NCI-H1694 (cell line): ENCODE results near the gene MAGI1.

Source experiments
- DNase-seq: peaks from one replicate; lab custom pipeline; 2025; lab: John Stamatoyannopoulos, UW

MAGI1 gene

DNA sequence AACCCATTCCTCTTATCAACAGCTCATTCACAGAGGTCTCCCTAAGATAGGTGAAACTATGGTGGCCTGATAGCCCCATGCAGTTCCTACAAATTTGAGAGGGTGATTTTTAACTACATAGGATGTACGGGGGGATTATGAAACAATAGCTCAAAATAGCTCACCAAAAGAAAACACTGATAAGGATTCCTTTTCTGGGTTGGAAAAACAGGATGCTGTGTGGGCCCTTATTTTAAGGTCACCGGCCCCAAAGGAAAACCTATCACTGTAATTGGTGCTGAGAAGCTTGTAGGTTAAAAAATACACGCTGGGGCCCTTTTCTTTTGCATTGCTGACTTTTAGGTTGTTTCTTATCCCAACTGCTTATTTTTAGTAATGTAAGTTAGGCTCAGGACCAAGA is 627.4 kb downstream of the MAGI1 start:
- DNase-seq: no peak

DNA sequence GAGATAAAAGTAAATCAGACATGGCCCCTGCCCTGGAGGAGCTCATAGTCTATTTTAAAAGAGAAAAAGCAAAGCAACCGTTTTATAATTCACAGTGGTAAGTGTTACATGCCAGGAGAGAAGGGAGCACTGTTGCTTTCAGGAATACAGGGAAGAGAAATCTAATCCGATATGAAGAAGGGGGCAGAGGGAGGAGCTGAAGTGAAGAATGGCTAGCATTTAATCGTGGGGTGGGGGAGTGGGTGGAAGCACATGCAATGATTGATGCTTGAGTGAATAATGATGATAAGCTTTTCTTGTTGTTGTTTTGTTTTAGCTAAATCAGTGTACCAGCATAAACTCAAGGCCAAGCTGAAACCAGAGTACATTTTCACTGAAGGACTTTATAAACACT is 629.5 kb downstream of the MAGI1 start:
- DNase-seq: no peak

DNA sequence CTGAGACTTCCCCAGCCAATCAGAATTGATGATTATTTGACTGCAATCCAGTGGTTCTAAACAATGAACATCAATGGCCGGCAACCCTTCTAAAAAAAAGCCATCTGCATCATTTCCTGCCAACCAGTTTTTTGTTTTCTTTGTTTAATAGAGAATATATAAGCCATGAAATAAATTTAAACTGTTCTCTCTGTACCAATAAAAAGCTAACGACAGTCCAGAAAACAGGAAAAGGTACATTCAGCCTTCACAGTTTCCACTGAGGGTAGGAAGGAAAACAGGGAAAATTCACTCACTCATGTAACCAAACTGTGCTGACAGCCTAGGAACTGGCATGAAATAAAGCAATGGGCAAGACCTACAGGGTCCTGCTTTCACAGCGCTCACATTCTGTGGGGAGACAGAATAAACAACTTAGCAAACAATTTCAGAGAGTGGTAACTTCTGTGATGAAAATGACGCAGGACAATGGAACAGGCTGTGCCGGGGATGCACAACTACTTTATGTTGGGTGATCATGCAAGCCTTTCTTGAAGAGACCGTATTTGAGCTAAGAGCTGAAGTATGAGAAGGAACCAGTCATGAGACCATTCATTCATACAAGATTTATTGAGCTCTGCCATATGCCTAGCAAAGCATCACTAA is 630.1 kb downstream of the MAGI1 start:
- DNase-seq: no peak

DNA sequence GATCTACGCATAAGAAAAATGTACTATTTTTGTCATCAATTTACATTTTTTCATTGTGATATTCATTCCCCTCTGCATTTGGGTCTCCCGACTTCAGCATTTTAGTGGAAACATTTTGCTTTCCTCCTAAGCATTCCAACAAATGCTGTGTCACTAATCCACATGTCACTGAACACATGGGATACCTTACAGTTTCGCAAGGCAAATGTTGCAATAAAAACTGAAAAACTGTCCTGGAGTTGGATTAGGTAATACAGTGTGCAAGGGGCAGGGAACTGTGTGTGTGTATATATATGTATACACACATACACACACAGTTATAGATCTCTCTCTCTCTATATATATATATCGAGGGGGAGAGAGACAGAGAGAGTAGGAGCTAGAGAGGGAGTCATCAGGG is 632.2 kb downstream of the MAGI1 start:
- DNase-seq: no peak

DNA sequence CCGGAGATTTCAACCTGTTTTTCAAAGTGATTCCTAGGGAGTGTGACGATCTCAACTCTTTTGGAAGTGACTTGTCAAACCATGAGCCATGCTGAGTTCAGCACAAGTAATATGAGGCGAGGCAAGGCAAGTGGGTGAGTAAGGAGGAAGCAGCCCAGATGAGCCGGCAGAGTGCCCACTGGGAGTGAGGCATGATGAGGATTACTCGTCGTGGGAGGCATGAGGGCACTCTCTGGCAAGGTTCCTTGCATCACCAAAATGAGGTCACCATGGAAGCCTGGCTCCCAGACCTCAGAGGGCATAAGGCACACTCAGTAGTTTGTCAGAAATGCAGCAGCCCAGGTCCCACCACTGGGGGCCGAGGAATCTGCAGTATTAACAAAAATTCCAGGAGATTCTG is 636.1 kb downstream of the MAGI1 start:
- no peak for DNase-seq

DNA sequence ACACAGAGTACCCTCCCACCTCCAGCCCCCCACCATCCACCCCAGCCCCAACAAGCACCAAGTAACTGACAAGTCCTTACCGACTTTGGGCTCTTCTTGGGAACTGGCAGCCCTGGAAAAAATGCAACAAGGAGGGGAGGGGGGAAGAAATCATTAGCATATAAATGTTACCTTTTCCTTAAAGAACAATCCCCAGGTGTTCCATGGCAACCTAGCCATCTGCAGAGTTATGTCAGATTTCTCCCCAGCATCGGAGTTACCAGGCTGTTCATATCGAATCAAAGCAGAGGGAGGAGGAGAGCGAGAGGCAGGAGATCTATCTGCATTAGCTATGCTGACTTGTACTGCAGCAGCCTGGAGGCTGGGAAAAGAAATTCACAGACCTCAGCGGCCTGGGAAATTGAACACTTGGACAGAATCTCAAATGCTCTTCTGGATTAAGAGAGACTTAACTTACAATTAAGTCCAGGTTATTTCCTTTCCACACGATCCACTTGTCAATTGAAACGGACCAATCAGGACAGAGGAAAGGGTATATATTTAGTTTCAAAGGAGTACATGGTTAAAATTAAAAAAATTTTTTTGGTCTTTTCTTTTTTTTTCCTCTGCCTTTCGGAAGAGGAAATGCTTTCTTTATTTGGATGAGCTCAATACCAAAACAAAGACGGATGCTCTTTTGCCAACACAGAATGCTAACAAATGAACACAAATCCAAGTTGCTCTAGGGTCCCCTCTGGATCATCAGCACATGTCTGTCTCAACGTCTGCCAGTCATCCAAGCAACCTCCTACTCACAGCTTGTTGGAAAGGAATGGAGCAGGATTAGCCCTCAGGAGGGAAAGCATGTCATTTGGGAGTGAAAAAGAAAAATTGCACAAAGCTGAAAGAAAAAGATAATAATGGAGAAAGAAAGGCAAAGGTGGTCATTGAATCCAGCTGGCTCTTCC is 637.1 kb downstream of the MAGI1 start:
- DNase-seq: no peak

DNA sequence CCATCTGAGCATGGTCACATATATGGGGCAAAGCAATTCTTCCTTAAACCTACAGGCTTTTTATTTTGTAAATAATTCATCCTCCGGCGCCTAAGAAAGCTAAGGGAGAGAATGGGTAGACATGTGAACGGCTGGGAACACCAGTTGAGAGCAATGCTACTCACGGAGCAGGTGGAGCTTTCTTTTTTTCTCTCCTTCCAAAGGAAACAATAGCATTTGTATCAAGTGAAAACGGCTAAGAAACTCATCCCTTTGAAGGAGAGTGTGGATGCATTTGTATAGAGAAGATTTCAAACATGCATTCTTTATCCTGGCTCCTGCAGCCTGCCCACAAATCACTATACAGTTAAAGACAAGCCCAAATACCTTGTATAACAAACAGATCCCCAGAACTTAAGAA is 637.8 kb downstream of the MAGI1 start:
- no peak for DNase-seq

DNA sequence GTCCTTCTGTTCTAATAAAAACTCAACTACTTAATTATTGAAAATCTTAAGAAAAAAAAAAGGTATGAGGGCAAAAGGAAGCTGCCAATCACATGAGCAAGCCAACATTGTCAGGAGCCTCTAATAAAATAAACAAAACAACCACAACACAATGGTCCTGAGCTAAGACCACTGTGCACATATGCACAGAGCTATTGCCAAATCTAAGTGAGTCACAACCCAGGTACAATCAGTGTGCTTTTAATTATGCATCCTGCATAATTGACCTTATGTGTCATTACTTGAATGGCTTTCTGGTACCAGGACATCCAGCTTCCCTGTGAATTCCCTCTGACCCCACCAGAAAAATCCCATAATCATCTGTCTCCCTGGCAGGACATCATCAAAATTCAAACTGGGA is 639.8 kb downstream of the MAGI1 start:
- no peak for DNase-seq

DNA sequence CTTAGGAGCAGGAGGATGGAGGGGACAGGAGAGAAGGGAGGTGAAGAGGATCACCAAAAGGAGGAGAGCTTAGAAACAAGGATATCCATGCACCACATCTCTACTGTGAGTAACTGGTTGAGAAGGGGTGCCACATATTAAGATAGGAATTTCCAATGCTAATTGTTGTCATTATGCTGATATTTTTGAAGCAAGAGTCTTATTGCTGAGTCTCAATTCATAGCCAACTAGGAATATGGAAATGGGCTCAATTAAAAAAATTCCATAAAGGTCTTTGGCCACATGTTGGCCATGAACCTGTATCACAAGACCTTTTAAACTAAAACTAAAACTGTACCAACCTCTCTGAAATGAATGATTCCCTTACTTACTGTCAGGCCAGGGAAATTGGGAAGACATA is 642.6 kb downstream of the MAGI1 start:
- DNase-seq: no peak

DNA sequence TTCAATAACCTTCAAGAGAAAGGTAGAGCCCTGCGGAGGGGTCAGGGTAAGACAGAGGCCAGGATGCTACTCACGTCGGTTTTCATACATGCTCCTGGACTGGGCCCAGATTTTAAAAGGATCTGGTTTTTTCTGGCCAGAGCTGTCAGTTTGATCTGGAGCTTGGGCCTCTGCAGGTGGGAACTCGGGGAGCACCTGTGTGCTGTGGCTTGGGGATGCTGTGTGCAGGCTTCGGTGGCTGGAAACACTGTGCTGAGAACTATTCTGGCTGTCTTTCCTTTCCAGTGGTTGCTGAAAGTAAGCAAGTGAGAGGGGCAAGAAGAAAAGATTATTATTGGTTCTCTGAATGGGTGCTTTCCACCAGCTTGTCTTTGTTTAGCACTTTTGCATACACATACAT is 647.6 kb downstream of the MAGI1 start:
- DNase-seq: no peak

DNA sequence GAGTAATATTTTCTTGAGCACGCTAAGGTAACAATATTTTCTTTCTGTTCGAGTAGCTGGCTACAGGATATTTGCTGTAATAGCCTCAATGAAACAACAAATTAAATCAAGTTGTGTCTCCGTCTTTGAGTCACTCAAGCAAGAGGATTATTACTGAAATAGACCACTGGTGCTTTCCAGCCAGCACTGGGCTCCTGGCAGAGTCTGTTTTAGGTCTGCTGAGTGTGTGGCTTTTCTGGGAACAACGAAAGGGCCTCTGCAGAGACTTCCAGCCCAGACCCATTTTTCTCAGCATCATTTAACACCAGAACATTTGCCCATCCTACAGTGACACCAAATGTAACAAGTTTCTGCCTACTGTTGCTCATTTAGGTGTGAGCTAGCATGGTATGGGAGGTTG is 652.9 kb downstream of the MAGI1 start:
- DNase-seq: no peak

DNA sequence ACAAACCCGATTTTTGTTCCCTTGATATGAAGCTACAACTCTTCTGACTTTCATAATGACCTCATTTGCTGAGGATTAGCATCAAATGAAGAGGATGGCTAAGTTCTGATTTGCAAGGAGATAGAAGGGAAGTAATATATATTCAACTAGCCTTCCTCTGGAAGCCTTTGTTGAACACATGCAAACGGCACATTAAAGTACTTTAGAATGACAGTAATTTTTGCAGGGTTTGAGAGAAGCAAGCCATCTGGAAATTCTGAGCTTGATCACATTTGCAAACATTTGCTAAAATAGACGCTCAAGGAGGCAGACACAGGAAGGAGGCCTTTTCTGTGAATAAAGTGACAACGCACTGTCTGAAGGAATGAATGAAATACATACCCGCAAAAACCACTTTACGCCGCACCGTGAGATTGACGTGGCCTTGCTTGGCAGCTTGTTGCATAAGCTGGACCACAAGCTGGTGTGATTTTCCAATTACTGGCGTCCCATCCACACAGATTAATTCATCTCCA is 657.2 kb downstream of the MAGI1 start:
- no peak for DNase-seq

DNA sequence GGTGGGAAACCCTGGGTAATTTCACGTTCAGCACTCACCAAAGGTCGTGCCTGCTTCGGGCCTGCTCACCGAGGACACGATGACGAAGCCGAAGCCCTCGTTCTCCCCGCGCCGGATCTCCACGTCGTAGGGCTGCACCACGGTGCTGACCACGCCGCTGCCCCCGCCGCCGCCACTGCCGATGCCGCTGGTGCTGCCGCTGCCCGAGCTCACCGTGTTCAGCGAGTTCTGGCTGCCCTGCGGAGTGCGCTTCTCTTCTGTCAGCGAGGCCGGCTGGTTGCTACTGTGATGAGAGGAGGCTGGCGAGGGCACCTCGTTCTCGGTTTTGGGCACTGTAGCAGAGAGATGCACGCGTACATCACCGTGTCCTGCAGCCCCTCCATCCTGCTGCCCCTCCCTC is 659.5 kb downstream of the MAGI1 start:
- no peak for DNase-seq

DNA sequence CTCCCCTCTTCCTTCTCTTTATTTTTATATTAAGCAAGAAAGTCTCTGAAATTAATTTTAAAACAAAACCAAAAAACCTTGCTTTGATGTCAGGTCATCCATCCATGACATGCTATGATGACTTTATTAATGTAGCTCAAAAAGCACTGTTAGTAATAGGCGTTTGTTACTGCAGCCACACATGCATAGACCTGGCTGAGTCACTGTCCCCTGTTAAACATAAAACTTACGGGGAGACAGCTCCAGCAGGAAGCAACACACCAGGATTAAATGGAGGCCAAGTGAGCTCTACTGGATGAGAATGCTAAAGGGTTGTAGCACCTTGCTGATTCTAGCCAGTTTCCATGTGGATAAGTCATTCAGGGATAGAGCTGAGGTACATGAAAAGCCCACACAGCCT is 661.1 kb downstream of the MAGI1 start:
- no peak for DNase-seq

DNA sequence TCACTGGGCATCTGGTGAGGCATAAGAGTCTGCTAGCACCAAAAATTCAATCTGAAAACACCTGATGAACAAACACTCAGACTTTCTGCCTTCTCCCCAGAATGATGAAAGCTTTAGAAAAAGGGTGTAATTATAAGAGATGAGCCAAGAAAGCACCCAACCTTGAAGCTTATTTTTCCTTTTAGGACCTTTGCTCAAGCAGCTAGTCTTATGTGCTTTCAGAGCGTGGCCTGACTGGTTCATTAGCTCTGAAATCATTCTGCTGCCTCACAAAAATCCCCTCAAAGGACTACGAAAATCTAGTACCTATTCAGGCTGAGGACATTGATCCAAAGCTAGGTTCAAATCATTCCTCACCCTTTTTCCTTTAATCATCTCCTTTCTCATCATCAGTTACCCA is 662.3 kb downstream of the MAGI1 start:
- no peak for DNase-seq

DNA sequence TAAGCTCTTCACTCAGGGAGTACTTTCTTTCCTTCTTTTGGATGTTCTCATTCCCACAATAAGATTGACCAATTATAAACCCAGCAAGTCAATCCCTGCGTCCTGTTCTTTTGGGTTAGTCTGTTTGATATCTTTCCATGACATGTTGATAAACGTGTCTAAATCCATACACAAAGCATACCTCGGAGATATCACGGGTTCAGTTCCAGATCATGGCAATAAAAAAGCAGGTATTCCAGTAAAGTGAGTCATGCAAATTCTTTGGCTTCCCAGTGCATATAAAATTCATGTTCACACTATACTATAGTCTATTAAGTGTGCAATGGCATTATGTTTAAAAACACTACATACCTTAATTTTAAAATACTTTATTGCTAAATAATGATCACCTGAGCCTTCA is 667.7 kb downstream of the MAGI1 start:
- DNase-seq: no peak

DNA sequence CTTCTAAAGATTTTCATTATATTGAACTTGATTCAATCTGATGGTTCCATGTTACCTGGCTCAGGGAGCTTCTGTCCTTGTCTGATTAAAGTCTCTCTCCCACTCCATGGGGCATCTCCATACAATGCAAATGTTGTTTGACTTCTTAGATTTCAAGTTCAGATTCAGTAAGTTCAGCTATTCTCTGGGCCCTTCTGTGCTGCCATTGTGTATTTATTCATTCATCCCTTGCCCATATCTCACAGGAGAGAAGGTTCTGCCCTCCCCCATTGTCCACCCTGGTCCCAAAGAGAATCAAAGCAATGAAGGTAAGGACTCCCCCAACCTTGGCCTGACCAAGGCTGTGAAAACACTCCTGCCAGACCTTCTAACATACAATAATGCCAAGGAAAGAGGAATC is 669.9 kb downstream of the MAGI1 start:
- DNase-seq: no peak

DNA sequence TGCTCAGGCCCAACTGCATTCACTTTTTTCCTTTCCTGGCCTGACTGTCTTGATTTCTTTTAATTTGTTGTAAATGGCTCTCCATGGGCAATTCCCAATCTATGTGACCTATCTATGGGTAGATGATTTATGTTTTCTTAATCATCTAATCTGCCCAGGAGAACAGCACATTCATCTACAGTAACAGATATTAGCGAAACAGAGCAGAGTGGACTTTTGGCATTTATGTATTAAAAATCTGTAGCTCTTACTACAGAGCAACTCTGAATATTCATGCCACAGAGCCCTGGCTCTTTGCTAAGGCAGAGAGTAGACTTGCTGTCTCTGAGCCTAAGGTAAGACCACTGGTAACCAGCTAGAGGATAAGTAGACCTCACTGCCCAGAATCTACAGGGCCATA is 676.0 kb downstream of the MAGI1 start:
- DNase-seq: no peak

DNA sequence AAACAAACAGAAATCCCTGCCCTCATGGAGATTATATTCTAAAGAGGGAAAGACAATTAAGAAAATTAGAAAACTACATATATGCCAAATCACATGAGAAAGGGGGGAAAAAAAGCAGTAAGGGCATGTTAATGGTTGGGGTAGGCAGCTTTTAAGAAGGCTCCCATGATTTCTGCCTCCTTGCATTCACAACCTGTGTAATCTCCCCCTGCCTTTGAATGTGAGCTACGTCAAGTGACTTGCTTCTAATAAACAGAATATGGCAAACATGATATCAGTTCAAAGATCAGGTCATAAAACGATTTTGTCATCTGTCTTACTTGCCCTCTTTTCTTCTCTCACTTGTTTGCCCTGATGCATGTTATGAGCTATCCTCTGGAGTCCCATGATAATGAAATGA is 677.3 kb downstream of the MAGI1 start:
- DNase-seq: no peak

DNA sequence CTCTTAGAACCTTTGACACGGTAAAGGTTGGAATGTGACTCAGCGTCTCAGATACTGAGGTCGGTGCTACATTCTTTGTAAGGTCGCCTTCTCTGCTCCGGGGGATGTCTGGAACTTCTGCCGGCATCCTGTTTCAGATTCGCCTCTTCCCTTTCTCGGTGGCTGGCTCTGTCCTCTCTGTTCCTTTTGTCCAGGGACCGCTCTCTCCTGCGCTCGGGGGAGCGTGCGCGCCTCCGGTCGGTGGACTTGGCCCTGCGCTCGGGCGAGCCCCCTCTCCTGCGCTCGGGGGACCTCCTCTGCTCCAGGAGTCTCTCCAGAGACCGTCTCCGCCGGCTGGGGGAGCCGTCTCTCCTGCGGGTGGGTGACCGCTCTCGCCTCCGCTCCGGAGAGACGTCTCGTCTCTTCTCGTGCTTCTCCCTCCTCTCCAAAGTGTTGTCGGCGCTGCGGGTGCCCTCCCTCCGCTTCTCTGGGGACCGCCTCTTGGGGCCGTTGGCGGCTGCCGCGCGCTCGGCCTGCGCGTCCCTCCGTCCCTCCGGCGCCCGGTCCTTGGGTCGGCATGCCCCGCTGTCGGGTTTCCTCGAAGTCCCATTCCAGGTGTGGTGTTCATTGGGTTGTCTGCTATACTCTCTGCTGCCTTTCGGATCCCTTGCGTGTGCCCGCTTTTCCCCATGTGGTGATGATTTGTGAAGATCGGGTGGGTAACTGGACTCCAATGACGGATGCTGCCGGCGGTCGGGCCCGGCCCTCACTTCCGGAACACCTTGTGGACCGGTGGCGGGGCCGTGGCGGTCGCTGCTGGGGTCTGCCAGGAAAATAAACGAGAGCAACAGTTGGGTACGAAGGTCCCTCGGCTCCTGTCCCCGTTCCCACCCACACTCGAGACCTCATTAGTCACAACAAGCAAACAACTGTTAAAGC is 682.1 kb downstream of the MAGI1 start:
- no peak for DNase-seq

DNA sequence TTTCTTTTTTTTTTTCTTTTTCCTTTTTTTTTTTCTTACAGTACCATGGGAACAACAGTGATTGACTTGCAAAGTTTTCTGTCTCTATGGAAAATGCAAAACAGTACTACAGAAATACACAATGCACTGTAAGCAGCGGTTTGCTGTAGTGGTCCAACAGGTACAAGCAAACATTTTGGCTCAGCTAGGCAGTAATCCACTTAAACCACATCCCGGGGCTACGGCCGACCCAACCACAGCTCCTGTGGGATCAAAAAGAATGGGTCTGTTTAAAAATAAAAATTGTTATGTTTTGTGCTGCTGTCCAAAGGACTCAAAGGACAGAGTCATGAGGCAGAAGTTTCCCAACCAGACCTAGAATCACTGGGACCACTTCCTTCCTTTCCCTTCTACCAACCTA is 683.8 kb downstream of the MAGI1 start:
- no peak for DNase-seq

DNA sequence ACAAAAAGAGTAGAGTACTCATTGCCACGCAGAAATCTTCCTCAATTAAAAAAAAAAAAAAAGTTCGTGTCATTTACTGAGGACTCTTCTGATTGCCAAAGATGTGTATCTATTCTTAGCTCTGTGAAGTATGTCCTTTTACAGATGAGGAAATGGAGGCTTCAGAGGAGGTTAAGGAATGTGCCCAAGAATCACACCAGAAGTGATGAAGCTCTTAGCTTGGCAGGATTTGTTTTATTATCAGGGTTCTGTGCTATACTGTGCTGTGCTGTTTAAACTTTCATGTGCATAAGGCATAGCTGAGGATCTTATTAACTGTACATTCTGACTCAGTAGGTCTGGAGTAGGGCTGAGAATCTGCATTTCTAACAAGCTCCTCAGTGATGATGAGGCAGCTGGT is 685.8 kb downstream of the MAGI1 start:
- no peak for DNase-seq
